SJSA1 (cell line): Measurements from ENCODE around the gene DIP2A. TPM values are rescaled to one million over a fixed set of nuclear protein-coding genes. Genes with fewer than 3 reads are reported as not detected.

Experiments
- DNase-seq, 2 experiments: peaks; one replicate each; pipeline ENCODE4 v3.0.0-alpha.2; 2015 to 2020; ENCODE audit warnings: low spot score in 2 of 2, low read depth in 1 of 2
- H3K27ac ChIP-seq: fragments of 250-450 bp; sonication (Bioruptor Pico); 2 replicates; pipeline ENCODE4 v1.5.1; 2020; ENCODE audit warnings: mild to moderate bottlenecking, moderate library complexity
- H3K27me3 ChIP-seq: fragments of 250-450 bp; sonication (Bioruptor Pico); replicated peaks from 2 replicates; pipeline ENCODE4 v1.5.1; 2020; ENCODE audit warnings: mild to moderate bottlenecking, moderate library complexity
- H3K36me3 ChIP-seq: fragments of 250-450 bp; sonication (Bioruptor Pico); 2 replicates; pipeline ENCODE4 v1.5.1; 2020; ENCODE audit warnings: mild to moderate bottlenecking
- H3K4me1 ChIP-seq: fragments of 250-450 bp; sonication (Bioruptor Pico); replicated peaks from 2 replicates; pipeline ENCODE4 v1.6.1; 2021; ENCODE audit warnings: mild to moderate bottlenecking
- H3K4me3 ChIP-seq: fragments of 250-450 bp; sonication (Bioruptor Pico); 2 replicates; pipeline ENCODE4 v1.5.1; 2020; ENCODE audit warnings: mild to moderate bottlenecking
- H3K9me3 ChIP-seq: fragments of 250-450 bp; sonication (Bioruptor Pico); replicated peaks from 2 replicates; pipeline ENCODE4 v1.5.1; 2020; ENCODE audit warnings: mild to moderate bottlenecking
- total RNA-seq: library from RNA; depleted of rRNA; stranded (reverse); fragments of >200 nt; shearing (Covaris generic); gene quantifications from 2 replicates; pipeline ENCODE4 v1.2.3, GENCODE V29; 2014

Gene DIP2A
- total RNA-seq, 1 experiment from 2014 or later: 19.2 TPM

DNA sequence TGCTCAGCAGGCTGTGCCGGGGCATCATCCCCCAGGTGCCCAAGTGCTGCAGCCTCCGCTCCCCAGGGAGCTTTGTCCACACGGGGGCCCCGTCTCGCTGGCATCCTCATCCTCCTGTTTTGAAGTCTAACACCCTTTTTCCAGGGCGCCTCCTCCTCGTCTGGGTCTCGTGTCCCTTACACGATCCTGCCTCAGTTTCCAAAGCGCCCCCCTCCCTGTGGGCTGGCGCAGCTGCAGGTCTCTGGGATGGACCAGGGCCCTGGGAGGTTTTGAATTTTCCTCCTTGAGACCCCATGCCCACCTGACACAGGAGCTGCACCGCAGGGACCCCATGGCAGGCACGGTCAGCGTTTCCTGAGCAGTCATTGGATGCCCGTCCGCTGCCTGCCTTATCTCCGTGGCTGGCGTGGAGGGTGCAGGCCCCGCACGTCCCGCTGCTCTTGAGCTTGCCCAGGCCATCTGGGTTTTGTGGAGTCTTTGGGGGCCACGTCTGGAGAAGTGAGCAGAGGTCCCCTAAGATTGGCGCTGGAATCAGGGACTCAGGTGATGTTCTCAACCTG lies 37.4 kb upstream of the DIP2A start:
- Histone ChIP-seq H3K27me3 (no peaks in the 10 kb centered on the region), H3K9me3 (no peaks in the 10 kb centered on the region; the same call in 1 of the 2 replicates), H3K27ac (no peak overlapping the region), H3K4me1 (no peaks in the 10 kb centered on the region), H3K36me3 (peaks cover 91% of the 10 kb centered on the region), H3K4me3 (no peak overlapping the region)
- no peak for DNase-seq

- Histone ChIP-seq H3K4me3 (no peak overlapping the region), H3K4me1 (no peaks in the 10 kb centered on the region), H3K27ac (no peak overlapping the region), H3K36me3 (peaks cover 91% of the 10 kb centered on the region), H3K9me3 (no peaks in the 10 kb centered on the region; the same call in 1 of the 2 replicates), H3K27me3 (no peaks in the 10 kb centered on the region)
- DNase-seq: no peak
These were observed 36.7 kb upstream of the DIP2A start for GRCh38 chr21:46421756-46422555.

- Histone ChIP-seq H3K9me3 (no peaks in the 10 kb centered on the region; the same call in 1 of the 2 replicates), H3K36me3 (peaks cover 91% of the 10 kb centered on the region), H3K4me3 (no peak overlapping the region), H3K4me1 (no peaks in the 10 kb centered on the region), H3K27ac (no peak overlapping the region), H3K27me3 (no peaks in the 10 kb centered on the region)
- DNase-seq: no peak
These were observed 36.0 kb upstream of the DIP2A start for GRCh38 chr21:46422636-46423241.

DNA sequence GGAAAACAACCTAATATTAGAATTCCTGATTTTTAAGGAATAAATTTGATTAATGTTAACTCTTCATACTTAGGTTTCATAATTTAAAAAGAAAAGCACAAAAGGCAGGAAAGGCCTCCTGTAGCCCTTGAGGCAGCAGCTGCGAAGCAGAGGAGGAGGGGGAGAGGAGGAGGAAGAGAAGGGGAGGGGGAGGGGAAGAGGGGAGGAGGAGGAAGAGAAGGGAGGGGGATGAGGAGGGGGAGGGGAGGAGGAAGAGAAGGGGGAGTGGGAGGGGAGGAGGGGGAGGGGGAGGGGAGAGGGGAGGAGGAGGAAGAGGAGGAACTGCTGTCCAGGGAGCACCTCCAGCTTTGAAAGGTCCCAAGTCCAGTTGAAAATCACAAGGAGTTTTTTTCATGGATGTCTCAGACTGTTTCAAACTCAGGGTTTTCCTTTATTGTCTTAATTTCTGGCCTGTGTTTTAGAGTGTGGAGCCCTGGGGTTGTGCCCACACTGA lies 35.1 kb upstream of the DIP2A start:
- H3K27ac ChIP-seq: no peak overlapping the region
- H3K36me3 ChIP-seq: peaks cover 91% of the 10 kb centered on the region
- no peaks in the 10 kb centered on the region for H3K4me1 ChIP-seq
- no peak for DNase-seq
- H3K4me3 ChIP-seq: no peak overlapping the region
- no peaks in the 10 kb centered on the region for H3K27me3 ChIP-seq
- H3K9me3 ChIP-seq: no peaks in the 10 kb centered on the region; the same call in 1 of the 2 replicates

DNA sequence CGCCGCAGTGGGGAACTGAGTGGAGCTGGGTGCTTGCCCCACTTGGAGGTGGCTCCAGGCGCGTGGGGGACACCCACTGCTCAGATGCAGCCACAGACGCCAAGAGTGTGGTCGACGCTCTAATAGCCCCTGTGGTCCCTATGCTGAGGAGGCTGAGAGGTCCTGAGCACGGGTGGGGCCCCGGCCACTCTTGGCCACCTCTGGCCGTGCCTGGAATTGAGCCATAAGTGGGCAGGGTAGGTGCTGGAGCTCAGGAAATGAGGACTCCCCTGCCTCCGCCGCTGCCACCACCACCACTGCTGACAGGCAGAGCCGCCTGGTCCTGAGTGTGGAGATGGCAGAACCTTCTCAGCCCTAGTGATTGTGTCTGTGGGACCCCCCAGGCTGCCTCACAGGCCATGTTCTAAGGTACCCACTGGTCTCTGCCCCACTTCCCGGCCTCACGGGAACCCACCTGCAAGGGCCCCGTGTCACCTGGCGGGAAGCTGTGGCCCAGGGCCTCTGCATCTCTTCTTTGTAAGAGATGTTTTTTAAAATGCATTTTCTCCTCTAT lies 34.6 kb upstream of the DIP2A start:
- no peak for DNase-seq
- no peak overlapping the region for H3K4me3 ChIP-seq
- H3K27me3 ChIP-seq: no peaks in the 10 kb centered on the region

DNA sequence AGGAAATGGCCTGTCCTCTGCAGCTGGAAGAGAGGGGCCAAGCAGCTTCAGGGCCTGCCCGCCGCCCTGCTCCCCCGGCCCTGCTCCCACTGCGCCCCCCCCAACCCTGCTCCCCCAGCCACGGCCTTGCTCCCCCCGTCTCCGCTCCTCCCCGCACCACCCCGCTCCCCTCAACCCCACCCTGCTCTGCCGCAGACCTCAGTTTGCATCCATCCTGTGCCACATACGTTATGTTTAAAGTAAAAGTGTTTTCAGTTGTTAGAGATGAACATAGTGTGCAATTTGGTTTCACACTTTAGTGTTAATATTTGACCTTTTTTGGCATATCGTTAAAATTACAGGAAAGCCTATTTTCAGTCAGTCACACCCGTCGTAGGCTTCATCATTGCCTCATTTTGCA lies 34.1 kb upstream of the DIP2A start:
- H3K9me3 ChIP-seq: no peaks in the 10 kb centered on the region; the same call in 1 of the 2 replicates
- no peaks in the 10 kb centered on the region for H3K27me3 ChIP-seq
- H3K36me3 ChIP-seq: peaks cover 88% of the 10 kb centered on the region
- H3K4me1 ChIP-seq: no peaks in the 10 kb centered on the region
- H3K4me3 ChIP-seq: no peak overlapping the region
- no peak overlapping the region for H3K27ac ChIP-seq
- DNase-seq: no peak

More for the DNA sequence above, 34.6 kb upstream of the DIP2A start:
- no peaks in the 10 kb centered on the region; the same call in 1 of the 2 replicates for H3K9me3 ChIP-seq
- H3K36me3 ChIP-seq: peaks cover 90% of the 10 kb centered on the region
- no peaks in the 10 kb centered on the region for H3K4me1 ChIP-seq
- H3K27ac ChIP-seq: no peak overlapping the region

- H3K27ac ChIP-seq: no peak overlapping the region
- no peak for DNase-seq
- H3K27me3 ChIP-seq: no peaks in the 10 kb centered on the region
- no peak overlapping the region for H3K4me3 ChIP-seq
- peaks cover 88% of the 10 kb centered on the region for H3K36me3 ChIP-seq
- no peaks in the 10 kb centered on the region; the same call in 1 of the 2 replicates for H3K9me3 ChIP-seq
- H3K4me1 ChIP-seq: no peaks in the 10 kb centered on the region
These were observed 33.6 kb upstream of the DIP2A start for GRCh38 chr21:46425041-46425440.

DNA sequence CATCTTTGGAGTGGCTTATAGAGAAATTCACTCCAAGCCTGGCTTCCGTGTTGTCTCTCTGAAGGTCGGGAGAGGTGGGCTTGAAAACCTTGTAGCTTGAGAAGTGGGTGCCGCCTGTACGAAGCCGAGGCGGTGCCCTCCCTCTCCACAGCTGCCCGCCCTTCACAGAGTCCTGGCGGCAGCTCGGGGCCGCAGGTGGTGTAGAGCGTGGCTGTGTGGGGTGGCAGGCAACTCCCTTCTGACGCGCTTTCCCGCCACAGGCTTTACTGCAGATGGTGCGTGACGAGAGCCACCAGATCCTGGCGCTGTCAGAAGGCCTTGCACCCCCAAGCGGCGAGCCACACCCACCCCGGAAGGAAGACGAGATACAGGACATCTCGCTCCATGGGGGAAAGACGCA lies 33.1 kb upstream of the DIP2A start:
- H3K27me3 ChIP-seq: no peaks in the 10 kb centered on the region
- no peak for DNase-seq
- no peaks in the 10 kb centered on the region; the same call in 1 of the 2 replicates for H3K9me3 ChIP-seq
- H3K27ac ChIP-seq: no peak overlapping the region
- no peaks in the 10 kb centered on the region for H3K4me1 ChIP-seq
- no peak overlapping the region for H3K4me3 ChIP-seq
- H3K36me3 ChIP-seq: peaks cover 88% of the 10 kb centered on the region

DNA sequence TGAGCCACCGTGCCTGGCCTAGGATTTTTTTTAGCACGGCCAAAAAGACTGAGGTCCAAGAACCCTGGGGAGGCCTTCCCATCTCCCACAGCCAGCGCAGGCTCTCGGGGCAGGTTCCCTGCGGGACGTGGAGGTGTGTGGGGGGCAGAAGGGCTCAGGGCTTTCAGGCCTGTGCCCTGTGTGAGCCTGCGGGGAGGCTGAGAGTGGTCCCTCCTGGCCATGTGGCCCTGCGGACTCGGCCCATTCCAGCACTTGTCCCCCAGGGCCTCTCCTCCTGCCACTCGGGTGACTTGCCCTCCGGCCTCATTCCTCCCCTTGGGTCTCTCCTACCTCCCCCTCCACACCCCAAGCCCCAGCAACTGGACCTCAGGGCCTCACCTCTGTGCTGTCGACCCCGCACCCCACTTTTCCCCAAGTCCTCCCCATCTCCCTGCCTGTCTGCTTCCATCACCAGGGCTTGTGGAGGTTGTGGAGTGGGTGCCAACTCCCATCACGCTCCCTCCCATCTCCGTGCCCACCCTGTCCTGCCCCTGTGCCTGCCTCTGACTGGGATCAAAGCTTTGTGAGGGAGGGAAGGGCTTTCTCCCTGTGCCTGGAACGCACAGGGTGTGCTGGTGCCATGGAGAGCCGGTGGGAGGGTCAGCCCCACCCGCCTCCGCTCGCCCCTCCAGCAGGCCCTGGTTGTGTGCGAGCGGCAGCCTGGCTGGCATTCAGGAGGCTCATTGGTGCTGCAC lies 32.2 kb upstream of the DIP2A start:
- peaks cover 88% of the 10 kb centered on the region for H3K36me3 ChIP-seq
- no peak overlapping the region for H3K4me3 ChIP-seq
- DNase-seq: no peak
- H3K27ac ChIP-seq: no peak overlapping the region
- no peaks in the 10 kb centered on the region; the same call in 1 of the 2 replicates for H3K9me3 ChIP-seq
- H3K4me1 ChIP-seq: no peaks in the 10 kb centered on the region
- H3K27me3 ChIP-seq: no peaks in the 10 kb centered on the region

DNA sequence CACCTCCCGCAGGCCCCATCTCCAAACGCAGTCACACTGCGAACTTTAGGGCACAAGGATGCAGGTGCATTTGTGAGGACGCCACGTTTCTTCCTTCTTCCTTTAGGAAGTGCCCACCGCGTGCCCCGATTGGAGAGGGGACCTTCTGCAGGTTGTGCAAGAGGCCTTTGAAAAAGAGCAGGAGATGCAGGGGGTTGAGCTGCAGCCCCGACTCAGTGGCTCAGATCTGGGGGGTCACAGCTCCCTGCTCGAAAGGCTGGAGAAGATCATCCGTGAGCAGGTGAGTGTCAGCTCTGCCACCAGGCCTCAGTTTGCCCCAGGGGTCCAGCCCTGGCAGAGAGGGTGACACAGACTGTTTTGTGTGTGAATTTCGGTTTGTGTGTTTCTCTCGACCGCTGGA lies 31.2 kb upstream of the DIP2A start:
- Histone ChIP-seq H3K9me3 (no peaks in the 10 kb centered on the region; the same call in 1 of the 2 replicates), H3K36me3 (peaks cover 88% of the 10 kb centered on the region), H3K27ac (no peak overlapping the region), H3K27me3 (no peaks in the 10 kb centered on the region), H3K4me3 (no peak overlapping the region), H3K4me1 (no peaks in the 10 kb centered on the region)
- DNase-seq: no peak

- Histone ChIP-seq H3K36me3 (peaks cover 87% of the 10 kb centered on the region), H3K4me3 (no peak overlapping the region), H3K27me3 (no peaks in the 10 kb centered on the region), H3K9me3 (no peaks in the 10 kb centered on the region), H3K4me1 (no peaks in the 10 kb centered on the region), H3K27ac (no peak overlapping the region)
- no peak for DNase-seq
These were observed 30.4 kb upstream of the DIP2A start for GRCh38 chr21:46428286-46428685.

DNA sequence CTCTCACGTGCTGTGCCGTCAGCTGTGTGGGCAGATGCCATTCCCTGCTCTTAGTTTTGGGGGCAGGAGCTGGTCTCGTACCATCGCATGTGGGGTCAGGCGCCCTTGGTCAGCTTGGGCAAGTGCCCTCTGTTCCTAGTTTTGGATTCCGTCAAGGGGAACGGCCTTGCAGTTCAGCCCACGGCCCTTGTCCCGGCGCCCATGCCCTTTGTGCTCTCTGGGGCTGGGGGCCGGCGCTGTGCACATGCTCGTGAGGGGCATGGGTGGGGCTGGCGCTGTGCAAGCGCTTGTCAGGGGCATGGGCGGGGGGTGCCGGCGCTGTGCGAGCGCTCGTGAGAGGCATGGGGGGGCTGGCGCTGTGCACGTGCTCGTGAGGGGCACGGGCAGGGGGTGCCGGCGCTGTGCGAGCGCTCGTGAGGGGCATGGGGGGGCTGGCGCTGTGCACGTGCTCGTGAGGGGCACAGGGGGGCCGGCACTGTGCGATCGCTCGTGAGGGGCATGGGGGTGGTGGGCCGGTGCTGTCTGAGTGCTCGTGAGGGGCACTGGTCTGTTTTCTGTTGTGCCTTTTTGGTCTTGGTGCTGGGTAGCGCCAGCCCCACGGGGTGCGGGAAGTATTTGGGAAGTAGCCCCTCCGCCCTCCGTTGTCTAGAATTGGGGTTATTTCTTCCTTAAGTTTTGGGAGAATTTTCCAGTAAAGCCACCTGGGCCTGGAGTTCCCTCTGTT lies 29.5 kb upstream of the DIP2A start:
- H3K36me3 ChIP-seq: peaks cover 91% of the 10 kb centered on the region

More for the DNA sequence above, 29.5 kb upstream of the DIP2A start:
- no peaks in the 10 kb centered on the region for H3K9me3 ChIP-seq
- no peak overlapping the region for H3K27ac ChIP-seq
- DNase-seq: no peak
- H3K27me3 ChIP-seq: no peaks in the 10 kb centered on the region
- no peaks in the 10 kb centered on the region for H3K4me1 ChIP-seq
- H3K4me3 ChIP-seq: no peak overlapping the region
